Omental fat pad (tissue), 4 donors: ENCODE data around the gene EGR1. TPM values are rescaled to one million over a fixed set of nuclear protein-coding genes. Genes with fewer than 3 reads are reported as not detected.

Experiments used
- ATAC-seq: fragments of 150-250 bp; one replicate; pipeline ENCODE4 v1.9.1; 2016; ENCODE audit warnings: mild to moderate bottlenecking, moderate library complexity; ENCODE audit not compliant: low FRiP score
- DNase-seq: peaks from one replicate; pipeline ENCODE4 v3.0.0-alpha.2; 2019; ENCODE audit warnings: low spot score
- CTCF ChIP-seq, 3 donors: fragments of 450-650 bp; IDR thresholded peaks; one replicate each; pipeline ENCODE4 v1.5.1; 2016 to 2017; ENCODE audit warnings: antibody characterized with exemption in 3 of 3, mild to moderate bottlenecking in 3 of 3, moderate library complexity in 2 of 3
- total RNA-seq, 4 donors: library from RNA; depleted of rRNA; stranded (reverse); fragments of >200 nt; gene quantifications; one replicate each; pipeline ENCODE4 v1.1.0, GENCODE V29; 2016

The EGR1 gene
- total RNA-seq: 100 to 1,000 TPM in 3 of 4 donors, 10 to 100 TPM in 1; 95.1 to 280 (median 157) TPM

- no peak for TF ChIP-seq CTCF (IDR thresholded peaks at IDR 0.05)
- ATAC-seq: peak; percentile 52
- peak; percentile 91 for DNase-seq
These were observed at the start of gene EGR1 for GRCh38 chr5:138465261-138466124. Gene EGR1 (plus strand): TSS chr5:138465479. CDS start chr5:138465762, 283 bp downstream.

GRCh38 chr5:138418444-138418843 lies 46.8 kb upstream of the EGR1 start:
- ATAC-seq: no peak
- DNase-seq: no peak
- TF ChIP-seq CTCF (IDR thresholded peaks at IDR 0.05): no peak

- ATAC-seq: no peak
- DNase-seq: no peak
These were observed 40.2 kb upstream of the EGR1 start for GRCh38 chr5:138425079-138425478.

GRCh38 chr5:138435943-138436342 lies 29.3 kb upstream of the EGR1 start:
- no peak for ATAC-seq
- DNase-seq: no peak
- no peak for TF ChIP-seq CTCF (IDR thresholded peaks at IDR 0.05)

More at GRCh38 chr5:138425079-138425478, 40.2 kb upstream of the EGR1 start:
- no peak for TF ChIP-seq CTCF (IDR thresholded peaks at IDR 0.05)

- no peak for TF ChIP-seq CTCF (IDR thresholded peaks at IDR 0.05)
- ATAC-seq (no peak), DNase-seq (no peak)
These were observed 27.1 kb upstream of the EGR1 start for GRCh38 chr5:138438003-138438723.

GRCh38 chr5:138438724-138439476 lies 26.4 kb upstream of the EGR1 start, which contains the start of gene REEP2:
Gene REEP2 (plus strand): TSS chr5:138439057. CDS start chr5:138439209, 152 bp downstream.
- no peak for TF ChIP-seq CTCF (IDR thresholded peaks at IDR 0.05)
- ATAC-seq: peak; percentile 71
- DNase-seq: no peak
